DMS114 treated with DMSO at 0.1 percent for 48 hours (cell line): ENCODE data around the gene PCDHB6.
"Not testable (repeated sequence)": the region's sequence is repeated elsewhere in the genome, so short reads cannot be mapped to it uniquely, and the experiment has no call there.

Source experiments
- DNase-seq: peaks from one replicate; lab custom pipeline; 2025; ENCODE audit not compliant: unreplicated experiment; lab: John Stamatoyannopoulos, UW

Gene PCDHB6

DNA sequence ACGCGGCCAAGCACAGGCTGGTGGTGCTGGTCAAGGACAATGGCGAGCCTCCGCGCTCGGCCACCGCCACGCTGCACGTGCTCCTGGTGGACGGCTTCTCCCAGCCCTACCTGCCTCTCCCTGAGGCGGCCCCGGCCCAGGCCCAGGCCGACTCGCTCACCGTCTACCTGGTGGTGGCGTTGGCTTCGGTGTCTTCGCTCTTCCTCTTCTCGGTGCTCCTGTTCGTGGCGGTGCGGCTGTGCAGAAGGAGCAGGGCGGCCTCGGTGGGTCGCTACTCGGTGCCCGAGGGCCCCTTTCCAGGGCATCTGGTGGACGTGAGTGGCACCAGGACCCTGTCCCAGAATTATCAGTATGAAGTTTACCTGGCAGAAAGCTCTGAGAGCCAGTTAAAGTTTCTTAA is 8.0 kb downstream of the PCDHB6 start:
- not testable (repeated sequence) for DNase-seq

DNA sequence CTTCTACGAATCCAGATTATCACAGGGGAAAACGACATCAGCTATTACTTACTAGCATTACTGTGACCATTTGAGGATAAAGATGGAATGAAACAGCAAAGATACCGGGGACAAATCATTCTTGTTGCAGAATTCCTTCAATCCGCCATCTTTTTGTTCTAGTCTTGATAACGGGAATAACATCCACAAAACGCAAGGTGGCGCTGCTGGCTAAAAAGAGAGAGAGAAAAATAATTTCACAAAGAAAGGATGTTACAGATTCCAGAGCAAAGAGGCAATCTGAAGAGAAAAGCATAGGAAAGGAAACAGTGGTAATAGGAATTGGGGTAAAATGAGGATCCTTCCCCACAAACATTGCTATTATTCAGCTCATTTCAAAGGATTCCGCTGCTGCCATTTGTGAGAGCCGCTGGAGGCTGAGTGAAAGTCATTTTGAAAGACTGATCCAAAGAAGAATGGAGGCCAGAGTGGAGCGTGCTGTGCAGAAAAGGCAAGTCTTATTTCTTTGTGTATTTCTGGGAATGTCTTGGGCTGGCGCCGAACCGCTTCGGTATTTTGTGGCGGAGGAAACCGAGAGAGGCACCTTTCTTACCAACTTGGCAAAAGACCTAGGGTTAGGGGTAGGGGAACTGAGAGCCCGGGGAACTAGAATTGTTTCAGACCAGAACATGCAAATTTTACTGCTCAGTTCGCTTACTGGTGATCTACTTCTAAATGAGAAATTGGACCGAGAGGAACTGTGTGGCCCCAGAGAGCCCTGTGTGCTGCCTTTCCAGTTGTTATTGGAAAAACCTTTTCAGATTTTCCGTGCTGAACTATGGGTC is 22.7 kb downstream of the PCDHB6 start, which contains the start of gene PCDHB7:
TSS of gene PCDHB7 (plus strand) at position 264 of the 824 bp plus-strand sequence. CDS start at position 456, 192 bp downstream.
- DNase-seq = no peak

DNA sequence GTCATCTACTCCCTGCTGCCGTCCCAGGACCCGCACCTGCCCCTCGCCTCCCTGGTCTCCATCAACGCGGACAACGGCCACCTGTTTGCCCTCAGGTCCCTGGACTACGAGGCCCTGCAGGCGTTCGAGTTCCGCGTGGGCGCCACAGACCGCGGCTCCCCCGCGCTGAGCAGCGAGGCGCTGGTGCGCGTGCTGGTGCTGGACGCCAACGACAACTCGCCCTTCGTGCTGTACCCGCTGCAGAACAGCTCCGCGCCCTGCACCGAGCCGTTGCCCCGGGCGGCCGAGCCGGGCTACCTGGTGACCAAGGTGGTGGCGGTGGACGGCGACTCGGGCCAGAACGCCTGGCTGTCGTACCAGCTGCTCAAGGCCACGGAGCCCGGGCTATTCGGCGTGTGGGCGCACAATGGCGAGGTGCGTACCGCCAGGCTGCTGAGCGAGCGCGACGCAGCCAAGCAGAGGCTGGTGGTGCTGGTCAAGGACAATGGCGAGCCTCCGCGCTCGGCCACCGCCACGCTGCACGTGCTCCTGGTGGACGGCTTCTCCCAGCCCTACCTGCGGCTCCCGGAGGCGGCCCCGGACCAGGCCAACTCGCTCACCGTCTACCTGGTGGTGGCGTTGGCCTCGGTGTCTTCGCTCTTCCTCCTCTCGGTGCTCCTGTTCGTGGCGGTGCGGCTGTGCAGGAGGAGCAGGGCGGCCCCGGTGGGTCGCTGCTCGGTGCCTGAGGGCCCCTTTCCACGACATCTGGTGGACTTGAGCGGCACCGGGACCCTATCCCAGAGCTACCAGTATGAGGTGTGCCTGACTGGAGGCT is 24.6 kb downstream of the PCDHB6 start:
- DNase-seq = not testable (repeated sequence)

DNA sequence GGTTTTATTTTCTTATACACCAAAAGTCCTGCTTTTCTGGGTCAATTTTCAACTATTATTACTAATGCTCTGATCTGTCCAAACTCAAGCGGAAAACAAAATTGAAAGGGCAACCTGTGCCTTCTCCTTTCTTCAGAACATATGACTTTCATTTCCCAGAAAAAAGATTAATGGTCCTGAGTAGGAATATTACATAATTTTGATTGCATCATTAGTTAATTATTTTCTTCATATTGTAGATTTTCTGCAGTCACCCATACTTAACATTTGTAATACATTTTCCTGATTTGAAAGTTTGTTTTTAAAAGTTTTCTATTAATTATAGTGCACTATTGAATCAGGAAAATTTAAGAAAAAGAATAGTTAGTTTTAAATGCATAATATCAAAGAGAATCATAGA is 26.1 kb downstream of the PCDHB6 start:
- no peak for DNase-seq

DNA sequence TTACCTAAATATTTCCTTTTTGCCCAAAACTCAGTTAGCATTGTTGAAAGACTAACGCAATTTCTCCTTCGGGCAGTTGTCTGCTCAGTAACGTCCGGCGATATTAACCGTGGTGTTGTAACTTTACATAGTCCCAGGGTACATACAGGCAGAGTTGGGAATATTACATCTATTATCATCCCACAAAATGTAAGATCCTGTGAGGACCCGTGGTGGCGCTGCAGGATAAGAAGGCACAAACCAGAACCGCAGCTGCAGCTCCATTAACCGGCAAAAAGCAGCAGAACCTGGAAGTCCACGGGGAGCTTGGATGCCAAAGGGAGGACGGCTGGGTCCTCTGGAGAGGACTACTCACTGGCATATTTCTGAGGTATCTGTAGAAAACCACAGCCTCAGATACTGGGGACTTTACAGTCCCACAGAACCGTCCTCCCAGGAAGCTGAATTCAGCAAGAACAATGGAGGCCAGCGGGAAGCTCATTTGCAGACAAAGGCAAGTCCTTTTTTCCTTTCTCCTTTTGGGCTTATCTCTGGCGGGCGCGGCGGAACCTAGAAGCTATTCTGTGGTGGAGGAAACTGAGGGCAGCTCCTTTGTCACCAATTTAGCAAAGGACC is 27.8 kb downstream of the PCDHB6 start, which contains the start of gene PCDHB8:
TSS of gene PCDHB8 (plus strand) at position 214 of the 615 bp plus-strand sequence. CDS start at position 459, 245 bp downstream.
- peak; percentile 79 for DNase-seq

DNA sequence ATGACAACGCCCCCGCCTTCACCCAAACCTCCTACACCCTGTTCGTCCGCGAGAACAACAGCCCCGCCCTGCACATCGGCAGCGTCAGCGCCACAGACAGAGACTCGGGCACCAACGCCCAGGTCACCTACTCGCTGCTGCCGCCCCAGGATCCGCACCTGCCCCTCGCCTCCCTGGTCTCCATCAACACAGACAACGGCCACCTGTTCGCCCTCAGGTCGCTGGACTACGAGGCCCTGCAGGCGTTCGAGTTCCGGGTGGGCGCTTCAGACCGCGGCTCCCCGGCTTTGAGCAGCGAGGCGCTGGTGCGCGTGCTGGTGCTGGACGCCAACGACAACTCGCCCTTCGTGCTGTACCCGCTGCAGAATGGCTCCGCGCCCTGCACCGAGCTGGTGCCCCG is 29.5 kb downstream of the PCDHB6 start:
- DNase-seq = not testable (repeated sequence)

DNA sequence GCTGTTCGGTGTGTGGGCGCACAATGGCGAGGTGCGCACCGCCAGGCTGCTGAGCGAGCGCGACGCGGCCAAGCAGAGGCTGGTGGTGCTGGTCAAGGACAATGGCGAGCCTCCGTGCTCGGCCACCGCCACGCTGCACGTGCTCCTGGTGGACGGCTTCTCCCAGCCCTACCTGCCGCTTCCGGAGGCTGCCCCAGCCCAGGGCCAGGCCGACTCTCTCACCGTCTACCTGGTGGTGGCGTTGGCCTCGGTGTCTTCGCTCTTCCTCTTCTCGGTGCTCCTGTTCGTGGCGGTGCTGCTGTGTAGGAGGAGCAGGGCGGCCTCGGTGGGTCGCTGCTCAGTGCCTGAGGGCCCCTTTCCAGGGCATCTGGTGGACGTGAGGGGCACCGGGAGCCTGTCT is 30.0 kb downstream of the PCDHB6 start:
- not testable (repeated sequence) for DNase-seq

DNA sequence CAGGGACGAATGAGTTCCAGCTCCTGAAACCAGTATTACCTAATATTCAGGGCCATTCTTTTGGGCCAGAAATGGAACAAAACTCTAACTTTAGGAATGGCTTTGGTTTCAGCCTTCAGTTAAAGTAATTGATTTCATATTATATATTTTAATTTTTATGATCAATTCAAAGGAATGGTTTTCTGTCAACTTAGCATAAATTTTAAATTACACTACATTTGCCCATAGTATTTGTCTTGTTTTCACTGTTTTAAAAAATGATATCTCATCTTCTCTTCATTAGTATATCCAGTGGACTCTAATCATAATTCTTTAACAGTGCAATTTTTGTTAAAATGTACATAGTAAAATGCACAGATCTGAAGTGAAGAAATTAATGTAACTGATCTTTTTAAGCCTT is 30.5 kb downstream of the PCDHB6 start:
- DNase-seq = no peak

DNA sequence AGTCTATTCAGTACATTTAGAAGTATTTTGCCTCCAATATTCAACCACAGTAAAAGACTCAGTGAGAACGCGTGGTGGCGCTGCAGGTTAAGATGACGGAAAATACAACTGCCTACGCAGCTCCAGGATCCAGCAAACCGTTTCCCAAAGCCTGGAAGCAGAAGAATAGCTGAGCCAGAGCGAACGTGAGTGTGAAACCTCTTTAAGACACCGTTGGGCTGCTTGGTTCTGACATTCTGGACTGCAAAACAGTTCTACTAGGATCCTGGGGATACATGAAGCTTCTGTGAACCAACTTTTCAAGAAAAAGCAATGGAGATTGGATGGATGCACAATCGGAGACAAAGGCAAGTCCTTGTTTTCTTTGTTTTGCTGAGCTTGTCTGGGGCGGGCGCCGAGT is 32.4 kb downstream of the PCDHB6 start, which contains the start of gene PCDHB16:
TSS of gene PCDHB16 (plus strand) at position 140 of the 400 bp plus-strand sequence. CDS start at position 313, 173 bp downstream.
- peak; percentile 34 for DNase-seq

DNA sequence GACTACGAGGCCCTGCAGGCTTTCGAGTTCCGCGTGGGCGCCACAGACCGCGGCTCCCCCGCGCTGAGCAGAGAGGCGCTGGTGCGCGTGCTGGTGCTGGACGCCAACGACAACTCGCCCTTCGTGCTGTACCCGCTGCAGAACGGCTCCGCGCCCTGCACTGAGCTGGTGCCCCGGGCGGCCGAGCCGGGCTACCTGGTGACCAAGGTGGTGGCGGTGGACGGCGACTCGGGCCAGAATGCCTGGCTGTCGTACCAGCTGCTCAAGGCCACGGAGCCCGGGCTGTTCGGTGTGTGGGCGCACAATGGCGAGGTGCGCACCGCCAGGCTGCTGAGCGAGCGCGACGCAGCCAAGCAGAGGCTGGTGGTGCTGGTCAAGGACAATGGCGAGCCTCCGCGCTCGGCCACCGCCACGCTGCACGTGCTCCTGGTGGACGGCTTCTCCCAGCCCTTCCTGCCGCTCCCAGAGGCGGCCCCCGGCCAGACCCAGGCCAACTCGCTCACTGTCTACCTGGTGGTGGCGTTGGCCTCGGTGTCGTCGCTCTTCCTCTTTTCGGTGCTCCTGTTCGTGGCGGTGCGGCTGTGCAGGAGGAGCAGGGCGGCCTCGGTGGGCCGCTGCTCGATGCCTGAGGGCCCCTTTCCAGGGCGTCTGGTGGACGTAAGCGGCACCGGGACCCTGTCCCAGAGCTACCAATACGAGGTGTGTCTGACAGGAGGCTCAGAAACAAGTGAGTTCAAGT is 34.4 kb downstream of the PCDHB6 start:
- not testable (repeated sequence) for DNase-seq

DNA sequence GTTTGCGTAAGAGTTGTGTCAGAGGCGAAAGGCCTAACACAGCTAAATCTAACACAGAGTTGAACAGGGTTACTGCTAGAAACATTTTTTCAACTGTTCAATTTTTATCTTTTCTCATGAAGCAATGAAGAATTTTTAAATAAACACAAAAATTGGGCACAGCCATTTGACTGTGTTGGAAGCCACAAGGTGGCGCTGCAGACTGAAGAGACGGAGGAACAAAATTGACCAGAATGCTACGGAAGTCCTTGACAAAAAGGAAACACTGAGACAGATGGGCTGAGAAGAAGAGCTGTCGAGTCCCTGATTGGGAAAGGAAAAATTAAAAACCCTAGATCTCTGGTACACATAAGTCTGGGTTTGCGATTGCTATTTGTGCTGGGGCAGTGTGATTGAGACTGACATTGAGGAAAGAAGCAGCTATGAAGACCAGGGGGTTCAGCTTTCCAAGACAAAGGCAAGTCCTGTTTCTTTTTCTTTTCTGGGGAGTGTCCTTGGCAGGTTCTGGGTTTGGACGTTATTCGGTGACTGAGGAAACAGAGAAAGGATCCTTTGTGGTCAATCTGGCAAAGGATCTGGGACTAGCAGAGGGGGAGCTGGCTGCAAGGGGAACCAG is 37.1 kb downstream of the PCDHB6 start, which contains the start of gene PCDHB9:
TSS of gene PCDHB9 (plus strand) at position 265 of the 616 bp plus-strand sequence. CDS start at position 423, 158 bp downstream.
- DNase-seq = peak; percentile 74

DNA sequence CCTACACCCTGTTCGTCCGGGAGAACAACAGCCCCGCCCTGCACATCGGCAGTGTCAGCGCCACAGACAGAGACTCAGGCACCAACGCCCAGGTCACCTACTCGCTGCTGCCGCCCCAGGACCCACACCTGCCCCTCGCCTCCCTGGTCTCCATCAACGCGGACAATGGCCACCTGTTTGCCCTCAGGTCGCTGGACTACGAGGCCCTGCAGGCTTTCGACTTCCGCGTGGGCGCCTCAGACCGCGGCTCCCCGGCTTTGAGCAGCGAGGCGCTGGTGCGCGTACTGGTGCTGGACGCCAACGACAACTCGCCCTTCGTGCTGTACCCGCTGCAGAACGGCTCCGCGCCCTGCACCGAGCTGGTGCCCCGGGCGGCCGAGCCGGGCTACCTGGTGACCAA is 38.8 kb downstream of the PCDHB6 start:
- DNase-seq = not testable (repeated sequence)

DNA sequence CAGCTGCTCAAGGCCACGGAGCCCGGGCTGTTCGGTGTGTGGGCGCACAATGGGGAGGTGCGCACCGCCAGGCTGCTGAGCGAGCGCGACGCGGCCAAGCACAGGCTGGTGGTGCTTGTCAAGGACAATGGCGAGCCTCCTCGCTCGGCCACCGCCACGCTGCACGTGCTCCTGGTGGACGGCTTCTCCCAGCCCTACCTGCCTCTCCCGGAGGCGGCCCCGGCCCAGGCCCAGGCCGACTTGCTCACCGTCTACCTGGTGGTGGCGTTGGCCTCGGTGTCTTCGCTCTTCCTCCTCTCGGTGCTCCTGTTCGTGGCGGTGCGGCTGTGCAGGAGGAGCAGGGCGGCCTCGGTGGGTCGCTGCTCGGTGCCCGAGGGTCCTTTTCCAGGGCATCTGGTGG is 39.3 kb downstream of the PCDHB6 start:
- not testable (repeated sequence) for DNase-seq

DNA sequence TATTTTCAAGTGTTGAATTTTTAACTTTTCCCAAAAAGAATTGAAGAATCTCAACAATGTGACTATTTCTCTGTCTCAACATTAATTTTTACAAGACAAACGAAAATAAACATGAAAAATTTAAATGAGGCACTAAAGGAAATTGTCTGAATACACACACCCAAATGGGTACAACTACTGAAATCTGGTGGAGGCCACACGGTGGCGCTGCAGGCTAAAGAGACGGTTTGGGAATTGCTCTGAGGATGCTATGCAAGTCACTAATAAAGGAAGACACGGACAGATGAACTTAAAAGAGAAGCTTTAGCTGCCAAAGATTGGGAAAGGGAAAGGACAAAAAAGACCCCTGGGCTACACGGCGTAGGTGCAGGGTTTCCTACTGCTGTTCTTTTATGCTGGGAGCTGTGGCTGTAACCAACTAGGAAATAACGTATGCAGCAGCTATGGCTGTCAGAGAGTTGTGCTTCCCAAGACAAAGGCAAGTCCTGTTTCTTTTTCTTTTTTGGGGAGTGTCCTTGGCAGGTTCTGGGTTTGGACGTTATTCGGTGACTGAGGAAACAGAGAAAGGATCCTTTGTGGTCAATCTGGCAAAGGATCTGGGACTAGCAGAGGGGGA is 42.4 kb downstream of the PCDHB6 start, which contains the start of gene PCDHB10:
TSS of gene PCDHB10 (plus strand) at position 244 of the 616 bp plus-strand sequence. CDS start at position 444, 200 bp downstream.
- DNase-seq = peak; percentile 71

DNA sequence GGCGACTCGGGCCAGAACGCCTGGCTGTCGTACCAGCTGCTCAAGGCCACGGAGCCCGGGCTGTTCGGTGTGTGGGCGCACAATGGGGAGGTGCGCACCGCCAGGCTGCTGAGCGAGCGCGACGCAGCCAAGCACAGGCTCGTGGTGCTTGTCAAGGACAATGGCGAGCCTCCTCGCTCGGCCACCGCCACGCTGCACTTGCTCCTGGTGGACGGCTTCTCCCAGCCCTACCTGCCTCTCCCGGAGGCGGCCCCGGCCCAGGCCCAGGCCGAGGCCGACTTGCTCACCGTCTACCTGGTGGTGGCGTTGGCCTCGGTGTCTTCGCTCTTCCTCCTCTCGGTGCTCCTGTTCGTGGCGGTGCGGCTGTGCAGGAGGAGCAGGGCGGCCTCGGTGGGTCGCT is 44.5 kb downstream of the PCDHB6 start:
- DNase-seq = not testable (repeated sequence)

DNA sequence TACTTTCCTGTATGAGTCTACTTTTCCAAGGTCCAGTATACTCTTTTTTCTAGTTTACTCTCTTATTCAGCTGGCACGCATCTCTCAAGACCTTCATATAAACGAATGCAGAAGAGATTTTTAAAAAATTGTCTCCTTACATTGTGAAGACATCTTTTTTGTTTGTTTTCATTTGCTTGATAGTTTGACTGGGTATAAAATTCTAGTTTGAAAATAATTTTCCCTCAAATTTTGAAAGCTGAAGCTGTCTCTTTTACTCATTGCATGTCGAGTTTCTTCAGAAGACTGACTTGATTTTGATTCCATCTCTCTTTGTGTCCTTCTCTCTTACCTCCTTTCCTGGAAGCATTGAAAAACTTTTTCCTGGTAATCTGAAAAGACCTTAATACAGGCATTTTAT is 46.5 kb downstream of the PCDHB6 start:
- DNase-seq = no peak

DNA sequence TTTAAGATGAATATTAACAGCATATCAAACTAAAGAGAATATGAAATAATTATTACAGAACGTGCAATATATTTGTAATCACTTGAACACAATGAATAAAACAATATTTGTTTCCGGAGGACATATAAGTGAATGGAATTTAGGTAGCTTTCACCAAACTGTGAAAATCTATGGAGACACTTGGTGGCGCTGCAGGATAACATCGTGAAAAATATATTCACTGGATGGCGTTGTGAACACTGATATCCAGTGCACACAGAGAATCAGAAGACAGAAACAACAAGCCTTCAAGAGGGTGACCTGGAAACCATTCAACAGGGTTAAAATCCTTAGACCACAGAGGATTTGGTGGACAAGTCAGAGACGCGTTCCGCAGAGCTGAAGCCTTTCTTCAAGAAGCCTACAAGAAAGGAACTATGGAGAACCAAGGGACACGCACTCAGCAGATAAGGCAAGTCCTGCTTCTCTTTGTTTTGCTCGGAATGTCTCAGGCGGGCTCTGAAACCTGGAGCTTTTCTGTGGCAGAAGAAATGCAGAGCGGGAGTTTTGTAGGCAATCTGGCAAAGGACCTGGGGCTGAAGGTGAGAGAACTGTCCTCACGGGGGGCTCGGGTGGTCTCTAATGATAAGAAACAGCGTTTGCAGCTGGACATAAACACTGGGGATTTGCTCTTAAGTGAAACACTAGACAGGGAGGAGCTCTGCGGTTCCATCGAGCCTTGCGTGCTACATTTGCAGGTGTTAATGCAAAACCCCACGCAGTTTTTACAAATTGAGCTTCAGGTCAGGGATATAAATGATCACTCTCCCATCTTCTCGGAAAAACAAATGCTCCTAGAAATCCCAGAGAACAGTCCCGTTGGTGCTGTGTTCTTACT is 49.7 kb downstream of the PCDHB6 start, which contains the start of gene PCDHB11:
TSS of gene PCDHB11 (plus strand) at position 269 of the 877 bp plus-strand sequence. CDS start at position 417, 148 bp downstream.
- DNase-seq = peak; percentile 76

DNA sequence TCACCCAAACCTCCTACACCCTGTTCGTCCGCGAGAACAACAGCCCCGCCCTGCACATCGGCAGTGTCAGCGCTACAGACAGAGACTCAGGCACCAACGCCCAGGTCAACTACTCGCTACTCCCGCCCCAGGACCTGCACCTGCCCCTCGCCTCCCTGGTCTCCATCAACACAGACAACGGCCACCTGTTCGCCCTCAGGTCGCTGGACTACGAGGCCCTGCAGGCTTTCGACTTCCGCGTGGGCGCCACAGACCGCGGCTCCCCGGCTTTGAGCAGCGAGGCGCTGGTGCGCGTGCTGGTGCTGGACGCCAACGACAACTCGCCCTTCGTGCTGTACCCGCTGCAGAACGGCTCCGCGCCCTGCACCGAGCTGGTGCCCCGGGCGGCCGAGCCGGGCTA is 51.3 kb downstream of the PCDHB6 start:
- DNase-seq = not testable (repeated sequence)
